Activated CD8-positive, alpha-beta memory T cell treated with anti-CD3 and anti-CD28 coated beads, Interleukin-2, amount 10 ng/mL, durations not matched to agents 7 days and 5 days (primary cell): ENCODE data around the gene NLRP8. TPM values are rescaled to one million over a fixed set of nuclear protein-coding genes. Genes with fewer than 3 reads are reported as not detected.
"Not testable (repeated sequence)": the region's sequence is repeated elsewhere in the genome, so short reads cannot be mapped to it uniquely, and the experiment has no call there.

Experiments used
- ATAC-seq: fragments of 150-1000 bp; cut with Tn5 transposase; one replicate; pipeline ENCODE4 v1.10.0; 2021; ENCODE audit warnings: moderate library complexity
- CTCF ChIA-PET: fragments of 350-600 bp; sonication (Branson Sonifier 250); formaldehyde crosslinking; loops from one replicate; lab custom pipeline; 2021; ENCODE audit warnings: antibody characterized with exemption; lab: Charles Lee
- DNase-seq: peaks from one replicate; pipeline ENCODE4 v3.0.0-alpha.2; 2020
- H3K27ac Mint-ChIP-seq: one replicate; pipeline ENCODE4 v1.8.0; 2021; ENCODE audit warnings: mild to moderate bottlenecking, mixed read lengths
- H3K27me3 Mint-ChIP-seq: one replicate; pipeline ENCODE4 v1.8.0; 2021; ENCODE audit warnings: mixed read lengths
- H3K36me3 Mint-ChIP-seq: one replicate; pipeline ENCODE4 v1.8.0; 2021; ENCODE audit warnings: mild to moderate bottlenecking, mixed read lengths
- H3K4me1 Mint-ChIP-seq: one replicate; pipeline ENCODE4 v1.8.0; 2021; ENCODE audit warnings: mixed read lengths
- H3K4me3 Mint-ChIP-seq: one replicate; pipeline ENCODE4 v1.8.0; 2021; ENCODE audit warnings: mild to moderate bottlenecking, moderate library complexity, mixed read lengths
- H3K9me3 Mint-ChIP-seq: one replicate; pipeline ENCODE4 v1.8.0; 2022; ENCODE audit warnings: low read depth, mixed read lengths
- total RNA-seq, 2 experiments: library from RNA; stranded (reverse); gene quantifications; one replicate each; pipeline ENCODE4 v1.2.3, GENCODE V29; 2021

The NLRP8 gene
- total RNA-seq, 2 experiments from 2014 or later: not detected

DNA sequence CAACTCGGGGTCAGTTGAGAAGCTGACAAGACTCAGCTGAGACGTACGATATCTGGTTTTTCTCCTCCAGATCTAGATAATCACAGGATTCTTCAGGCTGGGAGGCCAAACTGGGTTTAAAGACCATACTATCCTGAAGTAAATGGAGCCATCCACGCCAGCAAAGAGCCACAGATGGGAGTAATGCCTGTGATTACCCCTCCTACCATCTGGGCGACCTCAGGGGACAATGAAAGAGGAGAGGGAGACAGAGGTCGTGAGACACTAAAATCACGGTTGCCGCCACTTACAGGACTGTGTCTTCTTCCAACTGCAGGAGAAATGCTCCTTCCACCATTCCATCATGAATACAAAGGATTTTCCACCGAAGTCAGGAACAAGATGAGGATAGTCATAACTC, 12.4 kb upstream of the NLRP8 start:
- H3K4me1 Mint-ChIP-seq: no peaks in the 10 kb centered on the region
- H3K27me3 Mint-ChIP-seq: no peaks in the 10 kb centered on the region
- H3K36me3 Mint-ChIP-seq: no peaks in the 10 kb centered on the region
- no peak overlapping the region for H3K4me3 Mint-ChIP-seq
- CTCF ChIA-PET: no interaction called here
- ATAC-seq: no peak
- DNase-seq: no peak
- peaks cover 18% of the 10 kb centered on the region for H3K9me3 Mint-ChIP-seq
- no peak overlapping the region for H3K27ac Mint-ChIP-seq

DNA sequence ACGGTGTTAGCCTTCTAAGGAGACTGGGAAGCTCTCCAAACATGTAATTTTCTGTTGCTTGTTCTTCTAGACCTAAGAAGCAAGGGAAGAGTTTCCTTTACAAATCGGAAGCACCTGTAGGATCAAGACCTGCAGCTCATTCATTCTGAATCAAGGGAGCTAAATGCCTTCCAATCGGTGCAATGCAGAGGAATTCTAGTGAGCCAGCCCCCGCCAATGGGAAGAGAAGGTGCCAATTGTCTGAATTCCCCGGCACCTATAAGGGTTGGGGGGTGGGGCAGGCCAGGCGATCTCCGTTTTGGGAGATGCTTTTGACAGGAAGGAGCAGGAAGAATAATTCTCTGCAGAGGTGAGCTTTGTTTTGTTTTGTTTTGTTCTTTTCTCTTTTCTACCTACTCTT, 8.4 kb upstream of the NLRP8 start:
- no peak for DNase-seq
- Mint-ChIP-seq H3K36me3 (no peaks in the 10 kb centered on the region), H3K27me3 (no peaks in the 10 kb centered on the region), H3K4me1 (no peaks in the 10 kb centered on the region), H3K27ac (no peak overlapping the region), H3K9me3 (peaks cover 21% of the 10 kb centered on the region), H3K4me3 (no peak overlapping the region)
- CTCF ChIA-PET: no interaction called here
- no peak for ATAC-seq

DNA sequence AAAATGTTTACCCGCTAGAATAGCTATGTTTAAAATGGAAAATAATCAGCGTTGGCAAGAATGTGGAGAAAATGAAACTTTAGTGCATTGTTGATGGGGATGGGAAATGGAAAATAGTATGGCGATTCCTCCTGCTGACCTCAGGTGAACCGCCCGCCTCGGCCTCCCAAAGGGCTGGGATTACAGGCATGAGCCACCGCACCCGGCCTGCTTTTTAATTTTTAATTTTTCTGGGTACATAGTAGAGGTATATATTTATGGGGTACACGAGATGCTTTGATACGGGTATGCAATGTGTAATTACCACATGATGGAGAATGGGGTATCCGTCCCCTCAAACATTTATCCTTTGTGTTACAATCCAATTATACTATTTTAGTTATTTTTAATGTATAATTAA, 7.3 kb upstream of the NLRP8 start:
- Mint-ChIP-seq H3K4me1 (no peaks in the 10 kb centered on the region), H3K27me3 (no peaks in the 10 kb centered on the region), H3K9me3 (peaks cover 16% of the 10 kb centered on the region), H3K4me3 (no peak overlapping the region), H3K27ac (no peak overlapping the region), H3K36me3 (no peaks in the 10 kb centered on the region)
- CTCF ChIA-PET: no interaction called here
- no peak for ATAC-seq
- no peak for DNase-seq

DNA sequence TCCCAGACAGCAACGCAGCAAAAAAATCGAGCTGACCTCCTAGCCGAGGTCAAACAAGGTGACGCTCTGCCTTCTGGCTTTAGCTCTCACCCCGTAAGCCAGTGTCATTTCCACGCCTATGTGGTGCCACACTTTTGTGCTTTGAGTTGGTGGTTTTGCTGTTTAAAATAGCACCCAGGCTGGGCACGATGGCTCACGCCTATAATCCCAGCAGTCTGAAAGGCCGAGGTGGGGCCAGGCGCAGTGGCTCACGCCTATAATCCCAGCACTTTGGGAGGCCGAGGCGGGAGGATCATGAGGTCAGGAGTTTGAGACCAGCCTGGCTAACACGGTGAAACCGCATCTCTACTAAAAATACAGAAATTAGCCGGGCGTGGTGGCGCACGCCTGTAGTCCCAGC, 2.9 kb downstream of the NLRP8 start:
- H3K4me3 Mint-ChIP-seq, H3K27ac Mint-ChIP-seq, H3K36me3 Mint-ChIP-seq, ATAC-seq, CTCF ChIA-PET, DNase-seq, H3K4me1 Mint-ChIP-seq, H3K27me3 Mint-ChIP-seq: not testable (repeated sequence)
- H3K9me3 Mint-ChIP-seq: peaks cover 27% of the 10 kb centered on the region

DNA sequence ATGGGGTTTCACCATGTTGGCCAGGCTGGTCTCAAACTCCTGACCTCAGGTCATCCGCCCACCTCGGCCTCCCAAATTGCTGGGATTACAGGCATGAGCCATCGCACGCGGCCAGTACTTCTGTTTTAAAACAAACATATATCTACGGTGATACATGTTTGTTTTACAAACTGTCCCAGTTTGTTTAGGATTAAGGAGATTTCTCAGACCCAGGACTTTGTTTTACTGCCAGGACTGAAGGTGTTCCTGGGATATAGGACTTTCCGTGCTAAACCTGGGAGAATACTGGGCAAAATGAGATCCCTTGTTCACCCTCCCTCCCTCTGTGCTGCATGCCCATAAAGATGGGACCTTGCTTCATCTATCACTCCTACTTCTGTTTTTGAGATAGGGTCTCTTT, 8.8 kb downstream of the NLRP8 start:
- no peak overlapping the region for H3K27ac Mint-ChIP-seq
- ATAC-seq: no peak

DNA sequence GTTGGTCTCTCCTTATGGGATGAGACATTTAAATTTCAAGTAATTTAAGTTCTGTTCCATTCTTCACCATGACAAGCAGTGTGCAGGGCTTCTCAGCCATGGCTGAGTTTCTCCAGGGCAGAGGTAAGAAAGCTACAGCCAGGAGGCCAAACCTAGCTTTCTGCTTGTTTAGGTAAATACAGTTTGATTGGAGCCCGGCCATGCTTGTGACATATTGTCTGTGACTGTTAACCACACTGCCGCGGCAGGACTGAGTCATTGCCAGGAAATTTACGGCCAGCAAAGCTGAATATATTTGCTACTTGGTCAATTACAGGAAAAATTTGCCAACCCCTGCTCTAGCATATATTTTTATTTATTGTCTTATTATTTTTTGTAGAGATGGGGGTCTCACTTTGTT, 10.7 kb downstream of the NLRP8 start:
- Mint-ChIP-seq H3K27ac (no peak overlapping the region), H3K36me3 (no peaks in the 10 kb centered on the region), H3K4me1 (no peaks in the 10 kb centered on the region), H3K4me3 (no peak overlapping the region), H3K27me3 (no peaks in the 10 kb centered on the region), H3K9me3 (peaks cover 7% of the 10 kb centered on the region)
- no peak for ATAC-seq
- CTCF ChIA-PET: no interaction called here
- DNase-seq: no peak

More for the DNA sequence above, 8.8 kb downstream of the NLRP8 start:
- Mint-ChIP-seq H3K4me3 (no peak overlapping the region), H3K4me1 (no peaks in the 10 kb centered on the region), H3K36me3 (no peaks in the 10 kb centered on the region), H3K9me3 (peaks cover 7% of the 10 kb centered on the region), H3K27me3 (no peaks in the 10 kb centered on the region)
- DNase-seq: no peak
- CTCF ChIA-PET: no interaction called here

DNA sequence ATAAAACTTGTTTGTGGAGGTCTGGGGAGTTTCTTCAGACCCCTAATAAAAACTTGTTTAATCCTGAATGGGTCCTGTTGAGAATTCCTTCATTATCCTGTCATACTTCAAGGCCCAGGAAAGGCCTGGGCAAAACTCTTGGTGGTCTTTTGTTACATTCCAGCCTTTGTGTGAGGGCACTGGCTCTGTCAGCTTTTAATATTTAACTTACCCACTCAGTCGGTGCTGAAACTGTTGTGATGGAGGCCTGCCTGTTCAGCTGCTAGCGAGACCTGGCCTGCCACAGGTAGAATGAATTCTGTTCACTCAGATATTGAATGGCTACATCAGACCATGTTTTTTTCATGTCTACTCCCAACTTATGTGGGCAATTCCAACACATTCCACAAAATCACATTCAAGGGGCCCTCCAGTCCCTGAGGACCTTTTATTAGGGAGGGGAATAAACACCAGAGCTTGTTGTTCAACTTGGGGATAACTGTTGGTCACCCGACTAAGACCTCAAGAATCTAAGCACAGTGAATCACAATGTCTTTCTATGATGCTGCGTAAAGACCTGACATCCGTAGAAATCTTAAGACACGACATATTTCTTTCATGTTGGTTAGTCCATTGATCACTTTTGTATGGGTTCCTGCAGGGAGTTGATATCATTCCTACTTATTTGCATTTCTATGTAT, 12.5 kb downstream of the NLRP8 start:
- no peaks in the 10 kb centered on the region for H3K27me3 Mint-ChIP-seq
- CTCF ChIA-PET: no interaction called here
- H3K36me3 Mint-ChIP-seq: no peaks in the 10 kb centered on the region
- H3K4me3 Mint-ChIP-seq: no peak overlapping the region
- peaks cover 3% of the 10 kb centered on the region for H3K9me3 Mint-ChIP-seq
- no peaks in the 10 kb centered on the region for H3K4me1 Mint-ChIP-seq
- DNase-seq: no peak
- no peak for ATAC-seq
- H3K27ac Mint-ChIP-seq: no peak overlapping the region

DNA sequence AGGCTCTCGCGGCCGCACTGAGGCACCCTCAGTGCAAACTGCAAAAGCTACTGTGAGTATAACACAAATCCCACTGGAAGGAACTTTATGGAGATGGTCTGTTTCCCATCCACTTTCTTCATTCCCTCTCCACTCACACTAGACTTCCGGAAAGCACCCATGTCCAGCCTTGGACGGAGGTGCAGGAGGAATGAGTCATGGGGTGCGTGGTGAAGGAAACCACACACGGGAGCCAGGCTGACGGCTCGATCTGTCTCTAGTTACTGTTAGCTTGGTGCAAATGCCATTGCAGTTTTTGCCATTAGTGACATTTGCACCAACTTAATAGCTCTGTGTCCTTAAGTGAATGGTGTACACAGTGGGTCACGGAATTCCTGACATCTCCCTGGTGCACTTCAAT, 14.6 kb downstream of the NLRP8 start:
- Mint-ChIP-seq H3K36me3 (no peaks in the 10 kb centered on the region), H3K4me1 (no peaks in the 10 kb centered on the region), H3K27me3 (no peaks in the 10 kb centered on the region), H3K27ac (no peak overlapping the region), H3K9me3 (peaks cover 3% of the 10 kb centered on the region), H3K4me3 (no peak overlapping the region)
- CTCF ChIA-PET: no interaction called here
- DNase-seq: no peak
- no peak for ATAC-seq

DNA sequence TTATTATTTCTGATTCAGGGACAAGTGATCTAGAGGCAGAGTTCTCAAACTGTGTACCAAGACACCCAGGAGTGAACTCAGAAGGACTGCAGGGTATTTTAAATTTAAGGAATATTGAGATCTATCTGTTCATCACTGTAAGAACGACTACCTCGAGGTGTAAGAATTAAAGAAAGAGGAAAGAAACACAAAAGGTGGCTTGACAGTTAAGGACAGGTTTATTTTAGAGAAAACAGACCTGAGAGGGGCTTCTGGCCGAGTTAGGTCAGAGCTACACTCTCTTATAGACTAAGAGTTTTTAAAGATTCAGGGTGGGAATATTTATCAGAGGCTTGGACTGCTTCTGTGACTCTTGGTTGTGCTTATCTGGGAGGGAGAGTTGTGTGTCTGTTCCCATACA, 26.4 kb downstream of the NLRP8 start:
- Mint-ChIP-seq H3K9me3 (peaks cover 12% of the 10 kb centered on the region), H3K27me3 (no peaks in the 10 kb centered on the region), H3K36me3 (no peaks in the 10 kb centered on the region), H3K4me3 (no peak overlapping the region), H3K27ac (no peak overlapping the region), H3K4me1 (no peaks in the 10 kb centered on the region)
- CTCF ChIA-PET: no interaction called here
- DNase-seq (no peak), ATAC-seq (no peak)

DNA sequence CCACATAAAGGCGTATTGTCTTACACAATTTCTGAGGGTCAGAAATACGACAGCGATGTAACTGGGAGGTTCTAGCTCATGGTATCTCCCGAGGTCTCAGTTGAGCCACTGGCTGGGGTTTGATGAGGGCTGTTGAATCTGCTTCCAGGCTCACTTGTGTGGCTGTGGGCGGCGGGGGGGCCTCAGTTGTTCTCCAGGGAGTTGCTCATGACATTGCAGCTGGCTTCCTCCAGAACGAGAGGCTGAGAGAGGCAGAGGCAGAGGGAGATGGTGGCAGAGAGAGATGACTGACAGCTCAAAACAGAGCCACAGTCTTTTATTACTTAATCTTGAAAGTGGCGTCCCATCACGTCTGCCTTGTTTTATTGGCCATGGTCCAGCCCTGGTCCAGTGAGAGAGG, 32.8 kb downstream of the NLRP8 start:
- CTCF ChIA-PET: no interaction called here

DNA sequence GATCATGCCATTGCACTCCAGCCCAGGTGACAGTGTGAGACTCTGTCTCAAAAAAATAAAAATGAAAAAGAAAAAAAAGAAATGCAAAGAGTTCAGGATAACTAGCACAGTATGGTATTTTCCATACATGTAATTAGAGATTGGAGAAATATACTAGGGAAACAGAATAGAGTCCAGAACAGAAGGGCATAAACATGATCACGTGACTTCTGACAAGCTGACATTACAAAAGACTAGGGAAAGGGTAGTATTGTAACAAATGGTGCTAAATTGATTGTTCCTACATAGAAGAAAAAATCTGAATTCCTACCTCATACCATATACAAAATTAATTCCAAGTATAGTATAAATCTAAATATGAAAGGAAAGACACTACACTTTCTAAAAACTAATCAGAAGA, 37.6 kb downstream of the NLRP8 start:
- CTCF ChIA-PET: no interaction called here

More for the DNA sequence above, 32.8 kb downstream of the NLRP8 start:
- no peaks in the 10 kb centered on the region for H3K4me1 Mint-ChIP-seq
- DNase-seq (no peak), ATAC-seq (no peak)
- H3K9me3 Mint-ChIP-seq: peaks cover 11% of the 10 kb centered on the region
- no peaks in the 10 kb centered on the region for H3K36me3 Mint-ChIP-seq
- no peaks in the 10 kb centered on the region for H3K27me3 Mint-ChIP-seq
- no peak overlapping the region for H3K27ac Mint-ChIP-seq
- no peak overlapping the region for H3K4me3 Mint-ChIP-seq

DNA sequence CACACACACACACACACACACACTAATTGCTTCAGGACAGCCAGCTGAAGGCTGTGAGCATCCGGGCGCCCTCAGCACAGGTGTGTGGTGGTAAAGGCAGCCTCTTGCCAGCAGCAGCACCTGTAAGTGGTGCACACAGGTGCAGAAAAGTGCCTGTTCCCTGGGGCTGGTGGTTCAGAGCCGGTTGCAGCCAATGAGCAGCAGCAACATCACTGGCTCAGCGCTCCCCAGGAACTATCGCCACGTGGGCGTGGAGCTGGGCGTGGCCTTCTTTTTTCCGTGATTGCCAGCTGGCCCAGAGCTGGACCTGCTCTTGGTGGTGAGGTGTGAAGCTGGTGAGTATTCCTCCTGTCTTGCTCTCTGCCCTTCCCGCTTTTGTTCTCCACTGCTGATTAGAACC, 38.9 kb downstream of the NLRP8 start, which contains the start of gene NLRP5:
TSS of gene NLRP5 (plus strand) at position 289 of the 400 bp plus-strand sequence.
- H3K4me1 Mint-ChIP-seq: no peaks in the 10 kb centered on the region
- CTCF ChIA-PET: no interaction called here
- DNase-seq: no peak
- peaks cover 7% of the 10 kb centered on the region for H3K9me3 Mint-ChIP-seq
- H3K36me3 Mint-ChIP-seq: no peaks in the 10 kb centered on the region
- H3K27ac Mint-ChIP-seq: no peak within 1 kb of the TSS
- no peak for ATAC-seq
- no peak within 1 kb of the TSS for H3K4me3 Mint-ChIP-seq
- no peaks in the 10 kb centered on the region for H3K27me3 Mint-ChIP-seq

More for the DNA sequence above, 37.6 kb downstream of the NLRP8 start:
- ATAC-seq (no peak), DNase-seq (no peak)
- H3K4me3 Mint-ChIP-seq: no peak overlapping the region
- H3K4me1 Mint-ChIP-seq: no peaks in the 10 kb centered on the region
- H3K9me3 Mint-ChIP-seq: peaks cover 7% of the 10 kb centered on the region
- no peaks in the 10 kb centered on the region for H3K36me3 Mint-ChIP-seq
- H3K27ac Mint-ChIP-seq: no peak overlapping the region
- no peaks in the 10 kb centered on the region for H3K27me3 Mint-ChIP-seq

DNA sequence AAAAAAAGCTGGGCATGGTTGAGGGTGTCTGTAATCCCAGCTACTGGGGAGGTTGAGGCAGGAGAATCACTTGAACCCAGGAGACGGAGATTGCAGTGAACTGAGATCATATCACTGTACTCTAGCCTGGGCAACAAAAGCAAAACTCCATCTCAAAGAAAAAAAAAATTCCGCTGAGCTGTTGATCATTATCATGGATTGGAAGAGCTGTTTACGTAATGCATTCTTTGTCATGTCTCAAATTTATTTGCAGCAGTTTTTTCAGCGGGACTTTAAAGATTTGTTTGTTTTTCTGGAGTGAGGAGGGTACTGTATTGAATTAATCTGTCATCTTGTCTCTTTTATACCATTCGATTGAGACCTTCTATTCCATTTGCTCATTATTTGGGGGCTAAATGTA, 43.2 kb downstream of the NLRP8 start:
- H3K4me3 Mint-ChIP-seq: no peak overlapping the region
- no peak for ATAC-seq
- H3K27me3 Mint-ChIP-seq: no peaks in the 10 kb centered on the region
- H3K4me1 Mint-ChIP-seq: no peaks in the 10 kb centered on the region
- peaks cover 4% of the 10 kb centered on the region for H3K36me3 Mint-ChIP-seq
- DNase-seq: no peak
- CTCF ChIA-PET: no interaction called here
- H3K9me3 Mint-ChIP-seq: peaks cover 22% of the 10 kb centered on the region
- no peak overlapping the region for H3K27ac Mint-ChIP-seq

DNA sequence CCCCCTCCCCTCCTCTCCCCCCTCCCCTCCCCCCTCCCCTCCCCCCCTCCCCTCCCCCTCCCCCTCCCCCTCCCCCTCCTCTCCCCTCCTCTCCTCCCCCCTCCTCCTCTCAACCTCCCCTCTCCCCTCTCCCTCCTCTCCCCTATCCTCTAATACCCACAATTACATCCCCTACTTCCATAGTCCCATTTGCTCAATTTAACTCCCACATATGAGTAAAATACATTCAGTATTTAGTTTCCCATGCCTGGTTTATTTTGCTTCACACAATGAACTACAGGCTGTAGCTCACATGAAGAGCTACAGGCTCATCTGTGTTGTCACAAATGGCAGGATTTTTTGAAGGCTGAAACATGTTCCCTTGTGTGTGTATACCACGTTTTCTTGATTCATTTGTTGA, 45.9 kb downstream of the NLRP8 start:
- Mint-ChIP-seq H3K4me1 (no peaks in the 10 kb centered on the region), H3K27me3 (no peaks in the 10 kb centered on the region), H3K4me3 (no peak overlapping the region), H3K9me3 (peaks cover 18% of the 10 kb centered on the region), H3K27ac (no peak overlapping the region), H3K36me3 (peaks cover 4% of the 10 kb centered on the region)
- ATAC-seq: no peak
- DNase-seq: no peak
- CTCF ChIA-PET: no interaction called here

DNA sequence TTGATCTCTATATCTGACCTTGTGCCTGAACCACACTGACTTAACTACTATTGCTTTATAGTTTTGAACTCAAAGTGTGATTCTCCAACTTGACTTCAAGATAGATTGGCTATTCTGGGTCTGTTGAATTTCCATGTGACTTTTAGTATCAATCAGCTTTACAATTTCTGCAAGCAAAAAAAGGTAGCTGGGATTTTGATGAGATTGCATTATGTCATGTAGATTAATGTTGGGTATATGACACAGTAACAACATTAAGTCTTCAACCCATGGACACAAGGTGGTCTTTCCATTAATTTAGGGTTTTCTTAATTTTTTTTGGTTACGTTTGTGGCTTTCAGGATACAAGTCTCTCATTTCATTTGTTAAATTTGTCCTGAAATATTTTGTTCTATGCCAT, 67.1 kb downstream of the NLRP8 start:
- DNase-seq (no peak), ATAC-seq (no peak)
- CTCF ChIA-PET: no interaction called here
- H3K36me3 Mint-ChIP-seq: no peaks in the 10 kb centered on the region
- H3K4me3 Mint-ChIP-seq: no peak overlapping the region
- peaks cover 28% of the 10 kb centered on the region for H3K9me3 Mint-ChIP-seq
- H3K27me3 Mint-ChIP-seq: no peaks in the 10 kb centered on the region
- H3K4me1 Mint-ChIP-seq: no peaks in the 10 kb centered on the region
- H3K27ac Mint-ChIP-seq: no peak overlapping the region
